ENCODE measurements around the gene FOXL3. TPM values are rescaled to one million over a fixed set of nuclear protein-coding genes. Genes with fewer than 3 reads are reported as not detected.
"Not testable (repeated sequence)": the region's sequence is repeated elsewhere in the genome, so short reads cannot be mapped to it uniquely, and the experiment has no call there.

Gene FOXL3
- polyA plus RNA-seq, 2 of the 4 experiments (the other 2 are of a cell fraction) = not detected

DNA sequence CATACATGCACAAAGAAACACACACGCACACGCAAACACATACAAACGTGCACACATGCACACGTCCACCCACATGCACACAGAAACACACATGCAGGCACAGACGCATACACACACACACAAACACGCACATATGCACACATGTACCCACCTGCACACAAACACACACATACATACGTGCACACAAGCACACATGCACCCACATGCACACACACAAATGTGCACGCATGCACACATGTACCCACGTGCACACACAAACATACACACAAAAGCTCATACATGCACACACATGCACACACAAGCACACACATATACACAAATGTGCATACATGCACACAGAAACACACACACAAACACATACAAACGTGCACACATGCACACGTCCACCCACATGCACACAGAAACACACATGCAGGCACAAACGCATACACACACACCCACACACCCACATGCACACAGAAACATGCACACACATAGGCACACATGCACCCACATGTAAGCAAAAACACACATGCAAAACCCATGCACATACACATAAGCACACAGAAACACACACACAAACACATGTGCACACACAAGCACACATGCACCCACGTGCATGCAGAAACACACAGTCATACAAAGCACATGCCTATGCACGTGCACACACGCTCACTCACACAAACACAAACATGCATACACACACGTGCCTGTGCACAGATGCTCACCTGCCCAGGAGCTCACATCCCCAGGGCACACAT, 44.8 kb downstream of the FOXL3 start:
- no peaks in the 10 kb centered on the region for H3K9me3 ChIP-seq
- H3K4me1 ChIP-seq = peaks cover 12% of the 10 kb centered on the region
- no peak overlapping the region for H3K4me3 ChIP-seq
- CTCF ChIA-PET = interaction anchor here (1.1 to 5.4 kb wide), 3 partner anchors 8 to 303 kb away, joined by 3 to 78 read pairs (median 5); no protein-coding TSS in a partner anchor
- 75% methylated on average over 16 of the region's 16 CpGs for WGBS (ENCODE audit: missing lambda C conversion rate)
- no peak for TF ChIP-seq PHF8 (IDR thresholded peaks at IDR 0.05; ENCODE audit: borderline replicate concordance, low read depth)
- TF ChIP-seq BHLHE40 (IDR thresholded peaks at IDR 0.05; ENCODE audit: low read depth, low read length) = no peak
- TF ChIP-seq RFX5 (IDR thresholded peaks at IDR 0.05) = no peak
- no peak for TF ChIP-seq HOXB5 (CRISPR knock-in tag; IDR thresholded peaks at IDR 0.05)
- no peak for TF ChIP-seq SREBF2 (IDR thresholded peaks at IDR 0.05)
- TF ChIP-seq, protein P1, sequence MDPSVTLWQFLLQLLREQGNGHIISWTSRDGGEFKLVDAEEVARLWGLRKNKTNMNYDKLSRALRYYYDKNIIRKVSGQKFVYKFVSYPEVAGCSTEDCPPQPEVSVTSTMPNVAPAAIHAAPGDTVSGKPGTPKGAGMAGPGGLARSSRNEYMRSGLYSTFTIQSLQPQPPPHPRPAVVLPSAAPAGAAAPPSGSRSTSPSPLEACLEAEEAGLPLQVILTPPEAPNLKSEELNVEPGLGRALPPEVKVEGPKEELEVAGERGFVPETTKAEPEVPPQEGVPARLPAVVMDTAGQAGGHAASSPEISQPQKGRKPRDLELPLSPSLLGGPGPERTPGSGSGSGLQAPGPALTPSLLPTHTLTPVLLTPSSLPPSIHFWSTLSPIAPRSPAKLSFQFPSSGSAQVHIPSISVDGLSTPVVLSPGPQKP (IDR thresholded peaks at IDR 0.05; ENCODE audit: low read depth, low read length) = no peak
- TF ChIP-seq, protein P2, sequence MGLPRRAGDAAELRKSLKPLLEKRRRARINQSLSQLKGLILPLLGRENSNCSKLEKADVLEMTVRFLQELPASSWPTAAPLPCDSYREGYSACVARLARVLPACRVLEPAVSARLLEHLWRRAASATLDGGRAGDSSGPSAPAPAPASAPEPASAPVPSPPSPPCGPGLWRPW (IDR thresholded peaks at IDR 0.05) = no peak
- no peak for TF ChIP-seq ZFP36 (IDR thresholded peaks at IDR 0.05; ENCODE audit: borderline replicate concordance, partially characterized antibody)
- POLR2A ChIA-PET = no interaction called here
- FAIRE-seq = no peak
- no peak for ATAC-seq
- no peak overlapping the region for H3K4me2 ChIP-seq
- H3K27ac ChIP-seq = no peak overlapping the region
- DNase-seq (ENCODE audit: low read depth in 1 of 2, low spot score in 1 of 2) = no peak

DNA sequence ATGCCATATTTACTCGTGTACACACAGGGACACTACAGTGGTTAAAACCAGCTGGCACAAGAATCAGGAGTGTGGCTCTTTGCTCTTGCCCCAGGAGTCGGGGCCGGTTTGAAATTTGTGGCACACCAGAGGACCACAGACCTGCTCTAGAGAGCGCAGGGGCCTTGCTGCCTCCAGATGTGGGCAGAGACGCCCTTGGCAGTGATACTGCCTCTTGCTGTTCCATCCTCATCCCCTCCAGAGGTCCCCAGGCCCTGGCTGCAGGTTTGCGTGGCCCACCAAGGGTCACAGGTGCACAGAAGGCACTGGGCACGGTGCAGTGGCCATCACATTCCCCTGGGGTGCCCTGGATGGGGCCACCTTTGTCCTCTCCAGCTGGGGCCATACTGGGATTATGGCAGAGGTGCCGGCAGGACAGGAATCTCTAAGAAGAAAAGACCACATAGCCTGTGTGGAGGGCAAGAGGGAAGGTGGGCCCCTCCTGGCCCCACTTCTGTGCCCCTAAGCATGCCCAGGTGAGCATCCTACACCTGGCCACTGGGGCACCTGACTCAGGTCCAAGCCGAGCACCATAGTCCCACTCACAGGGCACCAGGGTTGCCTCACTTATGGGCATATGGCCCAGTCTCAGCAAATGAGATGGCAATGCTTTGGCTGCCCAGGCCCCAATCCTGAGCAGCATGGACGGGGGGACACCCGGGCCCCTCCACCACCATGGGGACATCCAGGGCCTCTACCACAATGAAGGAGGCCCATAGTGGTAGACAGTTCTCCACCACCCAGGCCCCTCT, 45.6 kb downstream of the FOXL3 start:
- 76% methylated on average over 7 of the region's 11 CpGs for WGBS (ENCODE audit: missing lambda C conversion rate)
- H3K27ac ChIP-seq = no peak overlapping the region
- TF ChIP-seq POLR2A (IDR thresholded peaks at IDR 0.05; ENCODE audit: low read length) (no peak), NFE2L2 (conservative IDR thresholded peaks at IDR 0.05; ENCODE audit: low read length) (no peak), CBX2 (IDR thresholded peaks at IDR 0.05; ENCODE audit: borderline replicate concordance, low read depth) (no peak), FOSL2 (IDR thresholded peaks at IDR 0.05) (no peak), FOSL2 (CRISPR knock-in tag; IDR thresholded peaks at IDR 0.05) (no peak), JUNB (IDR thresholded peaks at IDR 0.05) (no peak), ZFP36 (IDR thresholded peaks at IDR 0.05; ENCODE audit: borderline replicate concordance, partially characterized antibody) (no peak), TFCP2L1 (CRISPR knock-in tag; IDR thresholded peaks at IDR 0.05) (no peak), RCOR1 (IDR thresholded peaks at IDR 0.05; ENCODE audit: low read depth, low read length) (no peak), HEYL (CRISPR knock-in tag; IDR thresholded peaks at IDR 0.05) (no peak), NPAS2 (CRISPR knock-in tag; IDR thresholded peaks at IDR 0.05; ENCODE audit: borderline replicate concordance) (no peak), ZSCAN20 (CRISPR knock-in tag; IDR thresholded peaks at IDR 0.05) (no peak), BHLHE40 (IDR thresholded peaks at IDR 0.05; ENCODE audit: low read depth, low read length) (no peak), RFX5 (IDR thresholded peaks at IDR 0.05) (no peak), ZC3H11A (IDR thresholded peaks at IDR 0.05) (no peak), CEBPB (IDR thresholded peaks at IDR 0.05) (no peak)
- TF ChIP-seq, protein P3, sequence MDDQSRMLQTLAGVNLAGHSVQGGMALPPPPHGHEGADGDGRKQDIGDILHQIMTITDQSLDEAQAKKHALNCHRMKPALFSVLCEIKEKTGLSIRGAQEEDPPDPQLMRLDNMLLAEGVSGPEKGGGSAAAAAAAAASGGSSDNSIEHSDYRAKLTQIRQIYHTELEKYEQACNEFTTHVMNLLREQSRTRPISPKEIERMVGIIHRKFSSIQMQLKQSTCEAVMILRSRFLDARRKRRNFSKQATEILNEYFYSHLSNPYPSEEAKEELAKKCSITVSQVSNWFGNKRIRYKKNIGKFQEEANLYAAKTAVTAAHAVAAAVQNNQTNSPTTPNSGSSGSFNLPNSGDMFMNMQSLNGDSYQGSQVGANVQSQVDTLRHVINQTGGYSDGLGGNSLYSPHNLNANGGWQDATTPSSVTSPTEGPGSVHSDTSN (IDR thresholded peaks at IDR 0.05) = no peak
- TF ChIP-seq, protein P4, sequence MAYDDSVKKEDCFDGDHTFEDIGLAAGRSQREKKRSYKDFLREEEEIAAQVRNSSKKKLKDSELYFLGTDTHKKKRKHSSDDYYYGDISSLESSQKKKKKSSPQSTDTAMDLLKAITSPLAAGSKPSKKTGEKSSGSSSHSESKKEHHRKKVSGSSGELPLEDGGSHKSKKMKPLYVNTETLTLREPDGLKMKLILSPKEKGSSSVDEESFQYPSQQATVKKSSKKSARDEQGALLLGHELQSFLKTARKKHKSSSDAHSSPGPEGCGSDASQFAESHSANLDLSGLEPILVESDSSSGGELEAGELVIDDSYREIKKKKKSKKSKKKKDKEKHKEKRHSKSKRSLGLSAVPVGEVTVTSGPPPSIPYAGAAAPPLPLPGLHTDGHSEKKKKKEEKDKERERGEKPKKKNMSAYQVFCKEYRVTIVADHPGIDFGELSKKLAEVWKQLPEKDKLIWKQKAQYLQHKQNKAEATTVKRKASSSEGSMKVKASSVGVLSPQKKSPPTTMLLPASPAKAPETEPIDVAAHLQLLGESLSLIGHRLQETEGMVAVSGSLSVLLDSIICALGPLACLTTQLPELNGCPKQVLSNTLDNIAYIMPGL (CRISPR knock-in tag; IDR thresholded peaks at IDR 0.05; ENCODE audit: borderline replicate concordance) = no peak
- peaks cover 12% of the 10 kb centered on the region for H3K4me1 ChIP-seq
- H3K4me3 ChIP-seq = no peak overlapping the region
- DNase-seq (ENCODE audit: low read depth in 1 of 2, low spot score in 1 of 2) = no peak
- CTCF ChIA-PET = interaction anchor here (1.1 to 5.4 kb wide), 3 partner anchors 9 to 302 kb away, joined by 3 to 78 read pairs (median 5); no protein-coding TSS in a partner anchor
- H3K9me3 ChIP-seq = no peaks in the 10 kb centered on the region
- no peak overlapping the region for H3K4me2 ChIP-seq
- FAIRE-seq = no peak
- no peak for ATAC-seq
- POLR2A ChIA-PET = no interaction called here

DNA sequence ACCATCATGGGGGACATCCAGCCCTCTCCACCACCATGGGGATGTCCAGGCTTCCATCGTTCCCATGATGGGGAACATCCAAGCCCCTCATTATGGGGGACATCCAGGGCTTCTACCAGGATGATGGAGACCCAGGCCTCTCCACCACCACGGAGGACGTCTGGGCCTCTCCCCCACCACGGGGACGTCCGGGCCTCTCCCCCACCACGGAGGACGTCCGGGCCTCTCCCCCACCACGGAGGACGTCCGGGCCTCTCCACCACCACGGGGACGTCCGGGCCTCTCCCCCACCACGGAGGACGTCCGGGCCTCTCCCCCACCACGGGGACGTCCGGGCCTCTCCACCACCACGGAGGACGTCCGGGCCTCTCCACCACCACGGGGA, 46.2 kb downstream of the FOXL3 start:
- H3K4me1 ChIP-seq = peaks cover 12% of the 10 kb centered on the region
- ATAC-seq; DNase-seq (ENCODE audit: low read depth in 1 of 2, low spot score in 1 of 2); H3K27ac ChIP-seq; CTCF ChIA-PET; FAIRE-seq; H3K4me2 ChIP-seq; H3K4me3 ChIP-seq; POLR2A ChIA-PET; H3K9me3 ChIP-seq: not testable (repeated sequence)
- WGBS (ENCODE audit: missing lambda C conversion rate) = 90% methylated on average over 2 of the region's 25 CpGs

Data from A549 (cell line).